HEK293T (cell line): ENCODE measurements around the gene ORC3.
"Not testable (repeated sequence)": the region's sequence is repeated elsewhere in the genome, so short reads cannot be mapped to it uniquely, and the experiment has no call there.

Experiments used
- CTCF ChIA-PET: fragments of 350-600 bp; formaldehyde crosslinking; extraction: SDS; loops from one replicate; lab custom pipeline; 2021; ENCODE audit warnings: antibody characterized with exemption, inconsistent platforms; lab: Yijun Ruan, JAX
- POLR2A ChIA-PET: fragments of 350-600 bp; formaldehyde crosslinking; extraction: SDS; loops from one replicate; lab custom pipeline; 2020; ENCODE audit warnings: antibody characterized with exemption, inconsistent platforms; lab: Yijun Ruan, JAX
- DNase-seq: peaks from one replicate; pipeline ENCODE4 v3.0.0; 2012; ENCODE audit warnings: mixed read lengths; ENCODE audit errors: extremely low spot score
- ARNT ChIP-seq: fragments of 450-650 bp; IDR thresholded peaks from 2 replicates; pipeline ENCODE4 v1.6.1; 2017; ENCODE audit warnings: mild to moderate bottlenecking
- BHLHE40 ChIP-seq: fragments of 450-650 bp; IDR thresholded peaks from 2 replicates; pipeline ENCODE4 v1.6.1; 2016; ENCODE audit warnings: mild to moderate bottlenecking, moderate library complexity, borderline replicate concordance
- CTBP1 ChIP-seq: fragments of 450-650 bp; IDR thresholded peaks from 2 replicates; pipeline ENCODE4 v1.6.1; 2016; ENCODE audit warnings: borderline replicate concordance
- ELF4 ChIP-seq: fragments of 450-650 bp; IDR thresholded peaks from 2 replicates; pipeline ENCODE4 v1.6.1; 2017; ENCODE audit warnings: antibody characterized with exemption
- FOXA1 ChIP-seq: fragments of 450-650 bp; IDR thresholded peaks from 2 replicates; pipeline ENCODE4 v1.6.1; 2016; ENCODE audit warnings: mild to moderate bottlenecking
- FOXK2 ChIP-seq: fragments of 450-650 bp; IDR thresholded peaks from 2 replicates; pipeline ENCODE4 v1.6.1; 2016; ENCODE audit warnings: mild to moderate bottlenecking
- FOXM1 ChIP-seq: fragments of 450-650 bp; IDR thresholded peaks from 2 replicates; pipeline ENCODE4 v1.6.1; 2017; ENCODE audit warnings: mild to moderate bottlenecking, borderline replicate concordance
- HDGF ChIP-seq: fragments of 450-650 bp; IDR thresholded peaks from 2 replicates; pipeline ENCODE4 v1.6.1; 2017; ENCODE audit warnings: antibody characterized with exemption, borderline replicate concordance
- L3MBTL2 ChIP-seq: fragments of 450-650 bp; conservative IDR thresholded peaks from 2 replicates; pipeline ENCODE4 v1.6.1; 2016; ENCODE audit warnings: mild to moderate bottlenecking
- LEF1 ChIP-seq: fragments of 450-650 bp; IDR thresholded peaks from 2 replicates; pipeline ENCODE4 v1.6.1; 2017; ENCODE audit warnings: mild to moderate bottlenecking, borderline replicate concordance
- NFRKB ChIP-seq: fragments of 450-650 bp; IDR thresholded peaks from 2 replicates; pipeline ENCODE4 v1.6.1; 2016; ENCODE audit warnings: mild to moderate bottlenecking, moderate library complexity
- PKNOX1 ChIP-seq: fragments of 450-650 bp; IDR thresholded peaks from 2 replicates; pipeline ENCODE4 v1.6.1; 2016
- SP1 ChIP-seq: fragments of 450-650 bp; IDR thresholded peaks from 2 replicates; pipeline ENCODE4 v1.6.1; 2017
- SUZ12 ChIP-seq: fragments of 450-650 bp; IDR thresholded peaks from 2 replicates; pipeline ENCODE4 v1.6.1; 2016; ENCODE audit warnings: mild to moderate bottlenecking
- TARDBP ChIP-seq: fragments of 450-650 bp; IDR thresholded peaks from 2 replicates; pipeline ENCODE4 v1.6.1; 2016
- ZNF384 ChIP-seq: fragments of 450-650 bp; IDR thresholded peaks from 2 replicates; pipeline ENCODE4 v1.6.1; 2016

The ORC3 gene

GRCh38 chr6:87684895-87685654, 95.1 kb downstream of the ORC3 start:
- CTCF ChIA-PET: interaction anchor here (0.6 kb wide), 2 partner anchors 96 to 124 kb away, joined by 3 to 4 read pairs; no protein-coding TSS in a partner anchor
- POLR2A ChIA-PET: interaction anchor here (0.8 kb wide), 1 partner anchor 320 kb away, joined by 3 read pairs; no protein-coding TSS in a partner anchor
- DNase-seq: no peak
- TF ChIP-seq FOXM1 (no peak), PKNOX1 (no peak), TARDBP (no peak), LEF1 (no peak), BHLHE40 (no peak), CTBP1 (no peak), ZNF384 (no peak), ARNT (no peak), HDGF (no peak), SUZ12 (no peak), L3MBTL2 (no peak), NFRKB (no peak), ELF4 (no peak), FOXK2 (no peak)

GRCh38 chr6:87686636-87687205, 96.8 kb downstream of the ORC3 start:
- not testable (repeated sequence) for DNase-seq
- POLR2A ChIA-PET: interaction anchor here (1.1 to 1.4 kb wide), 2 partner anchors 12 to 16 kb away, joined by 4 to 8 read pairs; partner anchors contain the start of gene AKIRIN2
- CTCF ChIA-PET: interaction anchor here (1.5 kb wide), 1 partner anchor 13 kb away, joined by 5 read pairs; no protein-coding TSS in a partner anchor

GRCh38 chr6:87687296-87687695, 97.4 kb downstream of the ORC3 start:
- DNase-seq: no peak
- CTCF ChIA-PET: interaction anchor here (1.5 kb wide), 1 partner anchor 12 kb away, joined by 5 read pairs; no protein-coding TSS in a partner anchor
- POLR2A ChIA-PET: interaction anchor here (1.1 to 1.4 kb wide), 2 partner anchors 11 to 15 kb away, joined by 4 to 8 read pairs; partner anchors contain the start of gene AKIRIN2
- TF ChIP-seq FOXA1: no peak
- TF ChIP-seq ARNT: no peak
- TF ChIP-seq PKNOX1: no peak
- no peak for TF ChIP-seq L3MBTL2
- no peak for TF ChIP-seq SP1
- TF ChIP-seq ELF4: no peak

- POLR2A ChIA-PET: interaction anchor here (1.1 to 1.4 kb wide), 2 partner anchors 10 to 14 kb away, joined by 4 to 8 read pairs; partner anchors contain the start of gene AKIRIN2
- CTCF ChIA-PET: interaction anchor here (1.5 kb wide), 1 partner anchor 12 kb away, joined by 5 read pairs; no protein-coding TSS in a partner anchor
These were observed 98.0 kb downstream of the ORC3 start for GRCh38 chr6:87687893-87688292.

GRCh38 chr6:87690441-87690840, 100.5 kb downstream of the ORC3 start:
- ChIA-PET CTCF (no interaction called here), POLR2A (no interaction called here)
- TF ChIP-seq LEF1 (no peak), FOXM1 (no peak), ARNT (no peak), TARDBP (no peak), PKNOX1 (no peak), L3MBTL2 (no peak), SP1 (no peak), CTBP1 (no peak), NFRKB (no peak), HDGF (no peak), ELF4 (no peak), FOXA1 (no peak), ZNF384 (no peak), FOXK2 (no peak), SUZ12 (no peak), BHLHE40 (no peak)
- no peak for DNase-seq

More at GRCh38 chr6:87687893-87688292, 98.0 kb downstream of the ORC3 start:
- DNase-seq: not testable (repeated sequence)

- DNase-seq: no peak
- CTCF ChIA-PET: no interaction called here
- POLR2A ChIA-PET: no interaction called here
- TF ChIP-seq ELF4 (no peak), FOXK2 (no peak), LEF1 (no peak), ZNF384 (no peak), ARNT (no peak), HDGF (no peak), FOXA1 (no peak), BHLHE40 (no peak), SP1 (no peak), L3MBTL2 (no peak), SUZ12 (no peak), TARDBP (no peak), NFRKB (no peak), PKNOX1 (no peak), CTBP1 (no peak), FOXM1 (no peak)
These were observed 102.2 kb downstream of the ORC3 start for GRCh38 chr6:87692086-87692485.

GRCh38 chr6:87696817-87697216, 106.9 kb downstream of the ORC3 start:
- DNase-seq, POLR2A ChIA-PET, CTCF ChIA-PET: not testable (repeated sequence)
